ENCODE measurements around the gene MCC.
A peak's percentile ranks its signal among the peaks of the same experiment; 100 is the strongest.

Gene MCC

DNA sequence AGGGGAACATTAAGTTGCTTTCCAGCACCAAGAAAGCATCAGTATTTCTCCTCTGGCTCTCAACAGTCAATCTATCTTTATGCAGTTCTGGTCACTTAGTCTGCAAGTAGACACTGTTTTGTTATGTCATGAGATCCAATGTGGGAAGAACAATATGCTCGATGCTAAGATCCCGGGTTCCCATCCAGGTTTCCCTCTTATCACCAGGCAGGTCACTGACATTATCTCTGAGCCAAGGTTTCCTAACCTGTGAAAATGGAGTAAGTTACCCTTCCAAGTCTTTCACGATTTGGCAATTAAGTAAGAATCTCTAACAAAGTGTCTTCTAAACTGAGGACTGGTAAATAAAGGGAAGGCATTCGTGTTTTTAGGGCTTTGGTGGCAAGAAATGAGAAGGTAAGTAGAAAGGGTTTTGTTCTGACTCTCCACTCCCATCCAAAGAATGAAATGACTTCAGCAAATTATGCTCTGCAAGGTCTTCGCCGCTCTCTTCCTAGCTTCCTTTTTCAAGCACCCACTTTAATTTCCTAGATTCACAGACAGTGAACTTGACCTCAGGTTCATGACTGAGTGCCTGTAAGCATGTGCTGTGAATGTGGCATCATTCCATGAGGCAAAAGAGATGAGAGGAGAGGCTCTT, 425.3 kb downstream of the MCC start:
- no peak overlapping the region for H3K4me3 ChIP-seq (ENCODE audit: low read depth, low read length)

DNA sequence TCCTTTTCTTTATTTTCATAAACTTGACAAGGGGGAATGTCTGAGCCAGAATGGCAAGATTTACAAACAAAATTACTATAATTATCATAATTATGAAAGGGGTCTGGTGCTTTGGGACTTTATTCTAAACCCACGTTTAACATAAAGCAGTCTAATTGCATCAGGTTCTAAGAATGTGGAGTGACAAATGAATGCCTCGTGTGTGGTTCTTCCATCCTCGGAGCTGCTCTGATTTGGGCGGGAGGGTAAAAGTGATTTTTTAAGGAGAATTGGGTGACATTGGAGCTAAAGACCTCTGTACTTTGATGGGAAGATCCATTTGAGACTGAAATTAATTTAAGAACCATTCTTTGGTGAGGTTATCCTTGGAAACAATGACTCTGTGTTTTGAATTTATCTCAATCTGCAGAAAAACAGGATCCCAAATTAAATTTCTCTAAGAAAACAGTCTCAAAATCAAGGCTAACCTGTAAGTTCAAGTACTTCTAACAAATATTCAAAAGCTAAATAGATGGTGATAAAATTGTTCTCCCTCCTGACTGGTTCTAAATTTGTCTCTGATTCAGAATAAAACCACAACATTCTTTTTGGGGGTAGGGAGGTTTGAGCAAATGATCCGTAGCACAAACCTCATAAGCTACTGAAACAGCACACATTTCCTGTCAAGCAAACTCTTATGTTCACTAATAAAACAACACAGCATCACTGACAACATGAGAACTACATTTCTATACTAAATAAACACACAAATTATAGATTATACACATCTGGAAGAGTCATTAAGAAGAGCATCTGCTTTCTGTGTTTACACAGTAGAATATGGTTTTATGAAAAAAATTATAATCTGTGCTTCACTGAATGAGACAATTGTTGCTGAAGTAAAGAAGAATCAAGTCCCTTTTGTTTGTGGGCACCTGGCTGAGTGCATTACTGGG, 426.1 kb downstream of the MCC start:
- no peak overlapping the region for H3K4me3 ChIP-seq (ENCODE audit: low read depth, low read length)
- no peak for DNase-seq (ENCODE audit: low read depth)

More for the DNA sequence above, 425.3 kb downstream of the MCC start:
- DNase-seq (ENCODE audit: low read depth) = no peak

GRCh38 chr5:113060408-113061025, 427.7 kb downstream of the MCC start:
- no peak for DNase-seq (ENCODE audit: low read depth)
- no peak overlapping the region for H3K4me3 ChIP-seq (ENCODE audit: low read depth, low read length)

DNA sequence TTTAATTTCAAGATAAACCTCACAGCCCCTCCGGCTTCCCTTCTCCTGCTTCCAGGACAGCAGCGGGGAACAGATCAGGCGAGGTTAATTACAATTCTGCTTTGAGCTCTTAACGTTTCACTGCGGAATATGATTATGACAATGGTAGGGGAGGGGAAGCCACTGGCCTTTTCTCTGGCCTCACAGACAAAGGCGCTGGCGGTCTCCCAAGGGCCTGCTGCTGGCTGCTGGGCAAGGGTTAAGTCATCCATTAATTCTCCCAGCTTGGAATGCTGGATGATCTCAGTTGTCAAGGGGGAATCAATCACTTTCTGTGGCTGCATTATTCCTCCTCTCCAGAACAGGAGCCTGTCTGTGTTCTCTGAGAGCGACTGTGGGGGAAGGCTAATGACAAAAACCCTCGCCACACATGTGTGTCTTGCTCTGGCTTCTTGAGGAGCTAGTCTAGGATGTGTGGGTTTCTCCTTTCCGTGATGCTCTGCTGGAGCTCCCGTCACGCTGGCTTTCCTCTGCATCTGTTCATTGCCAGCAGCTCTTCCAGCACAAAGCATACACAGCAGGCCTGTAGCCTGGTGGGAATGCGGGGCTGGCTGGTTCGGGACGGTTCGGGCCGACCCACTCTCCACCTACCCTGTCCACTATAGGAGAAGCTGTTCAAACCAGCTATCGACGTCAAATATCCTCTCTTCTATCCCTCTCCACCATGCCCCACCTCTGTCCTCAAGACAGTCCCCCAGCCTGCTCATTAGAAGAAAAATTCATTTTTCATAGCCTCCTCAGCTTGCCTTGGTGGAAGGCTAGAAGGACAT, 428.8 kb downstream of the MCC start:
- DNase-seq (ENCODE audit: low read depth) = peak; percentile 68
- H3K4me3 ChIP-seq (ENCODE audit: low read depth, low read length) = no peak overlapping the region

DNA sequence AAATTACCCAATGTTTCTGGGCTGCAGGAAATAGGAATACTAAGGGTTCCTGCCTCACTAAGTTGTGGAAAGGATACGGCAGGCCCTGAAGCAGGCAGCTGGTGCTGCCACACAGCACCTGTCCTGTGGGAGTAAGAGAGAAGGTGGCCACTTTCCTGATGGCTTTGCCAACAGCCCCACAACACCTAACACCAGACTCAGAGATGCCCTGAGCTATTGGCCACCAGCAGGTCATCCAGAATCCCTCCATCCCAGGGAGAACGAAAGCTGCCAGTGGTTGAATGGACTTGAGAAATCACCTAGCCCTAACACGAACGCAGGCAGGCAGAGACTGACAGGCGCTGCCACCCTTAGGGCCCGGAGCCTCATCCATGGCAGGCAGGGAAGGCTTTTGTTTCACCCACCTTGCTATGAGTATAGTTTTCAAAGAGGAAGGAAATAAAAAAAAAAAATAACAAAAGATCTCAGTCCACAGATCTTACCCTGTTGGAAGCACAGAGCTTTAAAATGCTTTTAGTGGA, 429.5 kb downstream of the MCC start:
- DNase-seq (ENCODE audit: low read depth) = no peak
- H3K4me3 ChIP-seq (ENCODE audit: low read depth, low read length) = no peak overlapping the region

- H3K4me3 ChIP-seq (ENCODE audit: low read depth, low read length) = no peak overlapping the region
- DNase-seq (ENCODE audit: low read depth) = no peak
Observed at GRCh38 chr5:113058269-113058668, 430.0 kb downstream of the MCC start.

GRCh38 chr5:113057557-113057984, 430.7 kb downstream of the MCC start:
- no peak overlapping the region for H3K4me3 ChIP-seq (ENCODE audit: low read depth, low read length)
- DNase-seq (ENCODE audit: low read depth) = no peak

- DNase-seq (ENCODE audit: low read depth) = no peak
- no peak overlapping the region for H3K4me3 ChIP-seq (ENCODE audit: low read depth, low read length)
Observed at GRCh38 chr5:113056988-113057387, 431.3 kb downstream of the MCC start.

DNA sequence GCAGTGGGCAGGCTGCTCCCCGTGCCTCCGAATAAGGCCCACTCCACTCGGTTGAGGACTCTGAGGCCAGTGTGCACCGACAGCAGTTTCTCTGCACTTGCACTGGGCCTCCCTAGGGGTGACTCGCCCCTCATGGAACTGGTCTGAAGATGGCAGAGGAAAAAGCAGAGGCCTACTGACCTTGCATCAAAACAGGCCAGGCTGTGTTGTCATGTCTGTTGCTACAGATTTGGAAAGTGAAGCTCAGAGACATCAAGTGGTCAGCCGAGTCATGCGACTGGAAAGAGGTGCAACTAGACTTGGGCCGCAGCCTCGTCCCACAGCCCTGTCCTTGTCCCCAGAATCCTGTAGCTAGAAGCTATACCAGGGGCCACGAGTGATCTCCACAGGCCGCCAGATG, 433.4 kb downstream of the MCC start:
- H3K4me3 ChIP-seq (ENCODE audit: low read depth, low read length) = no peak overlapping the region
- no peak for DNase-seq (ENCODE audit: low read depth)

DNA sequence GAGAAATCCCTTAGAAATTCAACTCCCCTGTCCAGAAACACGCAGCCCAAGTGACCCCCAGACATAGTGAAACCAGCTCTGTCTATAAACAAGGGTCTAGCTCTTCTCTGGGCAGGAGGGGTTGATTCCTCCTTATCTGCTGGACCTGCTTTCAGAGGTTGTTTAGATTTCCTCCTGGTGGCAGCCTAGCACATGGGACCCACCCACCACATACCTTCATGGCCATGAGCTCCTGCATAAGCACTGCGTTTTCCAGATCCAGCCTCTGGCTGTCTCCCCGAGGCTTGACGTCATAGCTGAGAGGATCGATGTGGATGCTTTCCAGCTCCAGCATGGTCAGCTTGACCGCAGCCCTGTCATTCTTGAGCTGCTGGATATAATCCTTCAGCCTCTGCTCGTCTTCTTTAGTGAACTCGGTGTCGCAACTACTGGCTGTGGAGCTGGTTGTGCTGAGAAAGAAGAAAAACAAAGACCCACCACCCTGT, 434.7 kb downstream of the MCC start:
- peak; percentile 48 for DNase-seq (ENCODE audit: low read depth)
- H3K4me3 ChIP-seq (ENCODE audit: low read depth, low read length) = no peak overlapping the region

GRCh38 chr5:113052041-113052795, 436.0 kb downstream of the MCC start:
- DNase-seq (ENCODE audit: low read depth) = no peak
- no peak overlapping the region for H3K4me3 ChIP-seq (ENCODE audit: low read depth, low read length)

DNA sequence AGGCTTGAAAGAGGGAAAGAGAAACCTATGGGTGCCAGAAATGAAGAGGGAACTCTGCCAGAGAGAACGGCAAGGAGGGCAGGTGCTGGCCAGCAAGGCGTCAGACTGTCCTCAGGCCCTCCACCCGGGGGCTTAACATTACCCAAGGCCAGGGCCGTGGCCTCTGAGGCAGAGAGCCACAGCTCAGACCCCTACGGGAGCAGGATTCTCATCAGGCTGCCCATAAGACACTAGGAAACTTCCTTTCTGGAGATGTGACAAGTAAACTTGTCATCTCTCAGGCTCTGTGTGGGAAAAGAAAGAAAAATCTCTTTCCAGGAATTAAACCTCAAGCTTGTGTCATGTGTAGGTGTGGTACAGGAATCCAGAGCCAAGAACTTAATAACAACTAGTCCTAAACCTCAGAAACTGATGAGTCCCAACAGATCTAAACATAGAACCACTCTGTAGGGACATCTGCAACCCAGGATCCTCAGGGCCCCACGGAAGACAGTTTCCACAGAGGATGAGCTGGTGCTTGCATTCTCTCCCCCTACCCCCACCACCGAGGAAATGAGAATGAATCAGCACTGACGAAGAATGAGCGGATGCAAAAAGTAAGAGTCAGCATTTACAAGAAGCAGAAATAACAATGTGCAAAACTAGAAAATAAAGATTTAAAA, 437.4 kb downstream of the MCC start:
- no peak overlapping the region for H3K4me3 ChIP-seq (ENCODE audit: low read depth, low read length)
- DNase-seq (ENCODE audit: low read depth) = peak; percentile 62

GRCh38 chr5:113048931-113049330, 439.3 kb downstream of the MCC start:
- no peak overlapping the region for H3K4me3 ChIP-seq (ENCODE audit: low read depth, low read length)

GRCh38 chr5:113047733-113048652, 440.3 kb downstream of the MCC start:
- no peak overlapping the region for H3K4me3 ChIP-seq (ENCODE audit: low read depth, low read length)
- no peak for DNase-seq (ENCODE audit: low read depth)

More at GRCh38 chr5:113048931-113049330, 439.3 kb downstream of the MCC start:
- no peak for DNase-seq (ENCODE audit: low read depth)

DNA sequence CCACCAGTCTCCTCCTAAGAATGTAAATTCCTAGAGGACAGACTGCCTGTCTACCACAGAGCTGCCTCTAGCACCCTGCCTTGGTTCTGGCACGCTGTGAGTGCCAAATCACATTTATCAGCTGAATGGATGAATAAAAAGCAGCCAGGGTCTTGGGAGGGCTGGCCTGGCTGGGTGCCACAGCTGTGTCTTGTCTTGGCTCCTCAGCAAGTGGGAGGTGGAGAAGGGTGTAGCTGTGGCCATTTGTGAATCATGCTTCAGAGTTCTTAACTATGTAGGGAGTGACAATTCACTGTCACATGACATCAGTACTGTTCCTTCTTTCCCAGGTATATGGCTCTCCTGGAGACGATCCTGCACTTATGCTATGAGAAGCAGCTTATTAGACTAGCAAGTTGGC, 441.0 kb downstream of the MCC start:
- DNase-seq (ENCODE audit: low read depth) = no peak
- no peak overlapping the region for H3K4me3 ChIP-seq (ENCODE audit: low read depth, low read length)

DNA sequence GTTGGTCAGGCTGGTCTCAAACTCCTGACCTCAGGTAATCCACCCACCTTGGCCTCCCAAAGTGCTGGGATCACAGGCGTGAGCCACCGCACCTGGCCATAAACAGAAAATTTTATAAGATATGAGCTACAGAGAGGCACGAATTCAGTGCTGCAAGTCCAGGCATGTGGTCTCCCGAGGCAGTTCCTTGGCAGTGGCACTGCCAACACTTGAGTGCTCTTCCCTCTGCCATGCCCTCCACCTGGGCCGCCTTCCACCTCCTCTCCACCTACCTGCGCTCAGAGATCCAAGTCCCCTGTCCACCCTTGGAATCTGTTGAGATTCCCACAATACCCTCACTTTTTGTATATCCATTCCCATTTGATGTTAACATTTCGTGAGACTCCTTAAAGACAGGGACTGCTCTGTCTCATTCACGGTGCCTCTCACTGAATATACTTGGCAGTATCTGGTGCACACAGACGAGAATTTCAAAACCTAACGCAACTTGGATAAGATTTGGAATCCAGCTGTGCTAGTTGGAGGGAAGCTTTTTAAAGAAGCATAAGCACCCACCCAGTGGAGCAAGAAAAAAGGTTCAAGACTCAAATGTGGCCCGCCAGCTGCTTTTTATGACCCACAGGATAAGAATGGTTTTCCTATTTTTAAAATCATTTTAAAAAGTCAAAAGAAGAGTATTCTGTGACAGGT, 443.3 kb downstream of the MCC start:
- H3K4me3 ChIP-seq (ENCODE audit: low read depth, low read length) = no peak overlapping the region
- DNase-seq (ENCODE audit: low read depth) = no peak
